HL-60 (cell line): ENCODE results near the gene PIGT.
A peak's percentile ranks its signal among the peaks of the same experiment; 100 is the strongest.

Source experiments
- DNase-seq, 2 experiments: peaks; one replicate each; pipeline ENCODE4 v3.0.0-alpha.2; 2010 to 2020; ENCODE audit warnings: low read depth in 1 of 2, low spot score in 1 of 2
- H3K27ac ChIP-seq: fragments of 250-450 bp; sonication (Bioruptor Pico); replicated peaks from 2 replicates; pipeline ENCODE4 v1.5.1; 2020; ENCODE audit warnings: mild to moderate bottlenecking, moderate library complexity
- H3K27me3 ChIP-seq: fragments of 250-450 bp; sonication (Bioruptor Pico); 2 replicates; pipeline ENCODE4 v1.5.1; 2021; ENCODE audit warnings: mild to moderate bottlenecking, moderate library complexity; ENCODE audit not compliant: insufficient read depth, poor library complexity, severe bottlenecking
- H3K4me3 ChIP-seq: replicated peaks from 2 replicates; pipeline ENCODE4 v1.5.1; 2011; ENCODE audit warnings: mild to moderate bottlenecking, control low read depth, low read length; ENCODE audit not compliant: insufficient read depth
- GABPA ChIP-seq: IDR thresholded peaks from 2 replicates; pipeline ENCODE4 v1.6.1; 2012; ENCODE audit warnings: low read depth
- POLR2AphosphoS5 ChIP-seq: IDR thresholded peaks from 2 replicates; pipeline ENCODE4 v1.6.1; 2012; ENCODE audit warnings: low read depth
- SPI1 ChIP-seq: IDR thresholded peaks from 2 replicates; pipeline ENCODE4 v1.6.1; 2012; ENCODE audit warnings: low read depth, mild to moderate bottlenecking, borderline replicate concordance
- TF ChIP-seq, protein P1 (sequence below): IDR thresholded peaks from one replicate; pipeline ENCODE4 v1.5.1; 2011; ENCODE audit warnings: low read length, control low read depth, inconsistent platforms; ENCODE audit not compliant: insufficient read depth
- TF ChIP-seq, protein P2 (sequence below): IDR thresholded peaks from 2 replicates; pipeline ENCODE4 v1.6.1; 2012; ENCODE audit warnings: low read depth; ENCODE audit not compliant: insufficient replicate concordance

The PIGT gene

DNA sequence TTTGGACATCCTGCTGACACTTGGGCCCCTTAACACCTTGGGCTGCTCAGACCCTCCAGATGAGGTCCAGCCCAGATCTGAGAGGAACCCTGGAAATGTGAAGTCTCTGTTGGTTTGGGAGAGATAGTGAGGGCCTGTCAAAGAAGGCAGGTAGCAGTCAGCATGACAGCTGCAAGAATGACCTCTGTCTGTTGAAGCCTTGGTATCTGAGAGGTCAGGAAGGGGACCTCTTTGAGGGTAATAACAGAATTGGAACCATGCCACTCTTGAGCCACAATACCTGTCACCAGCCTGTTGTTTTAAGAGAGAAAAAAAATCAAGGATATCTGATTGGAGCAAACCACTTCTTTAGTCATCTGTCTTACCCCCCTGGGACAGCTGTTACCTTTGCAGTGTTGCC lies 48.8 kb upstream of the PIGT start:
- Histone ChIP-seq H3K27ac (no peak overlapping the region), H3K27me3 (no peaks in the 10 kb centered on the region), H3K4me3 (no peak overlapping the region)
- TF ChIP-seq POLR2AphosphoS5, result no peak
- TF ChIP-seq, protein P1, sequence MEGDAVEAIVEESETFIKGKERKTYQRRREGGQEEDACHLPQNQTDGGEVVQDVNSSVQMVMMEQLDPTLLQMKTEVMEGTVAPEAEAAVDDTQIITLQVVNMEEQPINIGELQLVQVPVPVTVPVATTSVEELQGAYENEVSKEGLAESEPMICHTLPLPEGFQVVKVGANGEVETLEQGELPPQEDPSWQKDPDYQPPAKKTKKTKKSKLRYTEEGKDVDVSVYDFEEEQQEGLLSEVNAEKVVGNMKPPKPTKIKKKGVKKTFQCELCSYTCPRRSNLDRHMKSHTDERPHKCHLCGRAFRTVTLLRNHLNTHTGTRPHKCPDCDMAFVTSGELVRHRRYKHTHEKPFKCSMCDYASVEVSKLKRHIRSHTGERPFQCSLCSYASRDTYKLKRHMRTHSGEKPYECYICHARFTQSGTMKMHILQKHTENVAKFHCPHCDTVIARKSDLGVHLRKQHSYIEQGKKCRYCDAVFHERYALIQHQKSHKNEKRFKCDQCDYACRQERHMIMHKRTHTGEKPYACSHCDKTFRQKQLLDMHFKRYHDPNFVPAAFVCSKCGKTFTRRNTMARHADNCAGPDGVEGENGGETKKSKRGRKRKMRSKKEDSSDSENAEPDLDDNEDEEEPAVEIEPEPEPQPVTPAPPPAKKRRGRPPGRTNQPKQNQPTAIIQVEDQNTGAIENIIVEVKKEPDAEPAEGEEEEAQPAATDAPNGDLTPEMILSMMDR, result no peak
- TF ChIP-seq, protein P2, sequence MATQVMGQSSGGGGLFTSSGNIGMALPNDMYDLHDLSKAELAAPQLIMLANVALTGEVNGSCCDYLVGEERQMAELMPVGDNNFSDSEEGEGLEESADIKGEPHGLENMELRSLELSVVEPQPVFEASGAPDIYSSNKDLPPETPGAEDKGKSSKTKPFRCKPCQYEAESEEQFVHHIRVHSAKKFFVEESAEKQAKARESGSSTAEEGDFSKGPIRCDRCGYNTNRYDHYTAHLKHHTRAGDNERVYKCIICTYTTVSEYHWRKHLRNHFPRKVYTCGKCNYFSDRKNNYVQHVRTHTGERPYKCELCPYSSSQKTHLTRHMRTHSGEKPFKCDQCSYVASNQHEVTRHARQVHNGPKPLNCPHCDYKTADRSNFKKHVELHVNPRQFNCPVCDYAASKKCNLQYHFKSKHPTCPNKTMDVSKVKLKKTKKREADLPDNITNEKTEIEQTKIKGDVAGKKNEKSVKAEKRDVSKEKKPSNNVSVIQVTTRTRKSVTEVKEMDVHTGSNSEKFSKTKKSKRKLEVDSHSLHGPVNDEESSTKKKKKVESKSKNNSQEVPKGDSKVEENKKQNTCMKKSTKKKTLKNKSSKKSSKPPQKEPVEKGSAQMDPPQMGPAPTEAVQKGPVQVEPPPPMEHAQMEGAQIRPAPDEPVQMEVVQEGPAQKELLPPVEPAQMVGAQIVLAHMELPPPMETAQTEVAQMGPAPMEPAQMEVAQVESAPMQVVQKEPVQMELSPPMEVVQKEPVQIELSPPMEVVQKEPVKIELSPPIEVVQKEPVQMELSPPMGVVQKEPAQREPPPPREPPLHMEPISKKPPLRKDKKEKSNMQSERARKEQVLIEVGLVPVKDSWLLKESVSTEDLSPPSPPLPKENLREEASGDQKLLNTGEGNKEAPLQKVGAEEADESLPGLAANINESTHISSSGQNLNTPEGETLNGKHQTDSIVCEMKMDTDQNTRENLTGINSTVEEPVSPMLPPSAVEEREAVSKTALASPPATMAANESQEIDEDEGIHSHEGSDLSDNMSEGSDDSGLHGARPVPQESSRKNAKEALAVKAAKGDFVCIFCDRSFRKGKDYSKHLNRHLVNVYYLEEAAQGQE, result no peak
- no peak for TF ChIP-seq SPI1
- TF ChIP-seq GABPA, result no peak
- no peak for DNase-seq

DNA sequence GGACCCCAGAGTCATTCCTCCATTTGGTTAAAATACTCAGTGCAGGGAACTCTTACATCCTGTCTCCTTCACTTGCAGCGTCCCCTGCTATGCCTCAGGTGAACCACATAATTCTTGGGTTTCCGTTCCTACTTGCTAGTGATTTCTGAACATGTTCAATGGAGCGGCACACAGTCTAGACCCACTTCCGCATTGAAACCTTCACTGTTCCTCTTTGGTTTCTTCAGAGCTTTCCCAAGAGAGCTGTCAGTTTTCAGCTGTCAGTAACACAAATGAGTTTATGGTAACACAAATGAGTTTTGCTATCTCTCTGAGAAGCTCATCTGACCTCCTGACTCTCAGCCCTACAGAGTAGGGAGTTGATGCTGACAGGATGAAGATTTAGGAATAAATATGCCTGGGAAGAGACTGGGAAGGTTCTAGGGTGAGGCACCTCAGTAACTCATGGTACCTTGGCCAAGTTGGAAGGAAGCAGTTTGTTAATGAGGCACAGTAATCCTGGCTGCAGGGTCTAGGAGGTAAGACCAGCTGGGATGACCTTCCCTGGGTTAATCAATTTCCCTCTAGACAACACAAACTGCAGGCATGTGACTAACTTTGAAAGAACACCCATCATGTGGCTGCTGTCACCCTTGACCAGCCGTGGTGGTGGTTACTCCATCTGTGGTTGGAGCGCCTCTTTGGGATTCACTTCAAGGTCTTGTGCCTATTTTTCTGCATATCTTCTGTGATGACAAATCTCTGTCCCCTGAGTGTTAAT lies 47.5 kb upstream of the PIGT start:
- DNase-seq, result peak; percentile 66 to 81
- Histone ChIP-seq H3K4me3 (no peak overlapping the region), H3K27me3 (no peaks in the 10 kb centered on the region), H3K27ac (peak overlapping the region; percentile 29)
- TF ChIP-seq SPI1 (peak; percentile 97), POLR2AphosphoS5 (no peak)

DNA sequence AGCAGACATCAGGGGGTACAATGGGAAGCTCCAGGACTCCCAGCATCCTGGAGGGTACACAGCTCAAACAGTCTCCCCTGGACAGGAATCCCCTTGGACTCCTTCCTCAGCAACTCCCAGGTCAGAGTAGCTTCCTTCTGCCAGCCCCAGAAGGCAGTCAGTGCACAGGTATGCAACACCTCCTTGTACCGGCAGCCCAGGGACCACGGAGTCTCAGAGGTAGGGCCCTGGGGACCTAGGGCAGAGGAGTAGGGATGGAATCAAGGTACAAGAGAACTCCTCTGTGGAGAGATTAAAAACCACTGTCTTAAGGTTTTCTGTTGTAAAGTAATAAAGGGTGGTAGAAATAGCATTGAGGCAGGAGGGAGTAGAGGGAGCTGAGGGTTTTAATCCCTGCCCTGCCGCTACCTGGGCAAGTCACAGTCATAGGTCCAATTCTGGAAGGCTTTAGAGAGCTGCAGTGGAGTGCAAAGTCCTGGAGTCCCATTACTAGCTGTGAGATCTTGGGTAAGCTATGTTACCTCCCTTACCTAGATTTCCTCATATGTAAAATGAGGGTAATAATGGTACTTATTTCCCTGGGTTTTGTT lies 45.3 kb upstream of the PIGT start:
- TF ChIP-seq, protein P1, result no peak
- no peak for TF ChIP-seq GABPA
- TF ChIP-seq SPI1, result no peak
- TF ChIP-seq, protein P2, result no peak
- Histone ChIP-seq H3K27ac (no peak overlapping the region), H3K4me3 (no peak overlapping the region), H3K27me3 (no peaks in the 10 kb centered on the region)
- no peak for DNase-seq

DNA sequence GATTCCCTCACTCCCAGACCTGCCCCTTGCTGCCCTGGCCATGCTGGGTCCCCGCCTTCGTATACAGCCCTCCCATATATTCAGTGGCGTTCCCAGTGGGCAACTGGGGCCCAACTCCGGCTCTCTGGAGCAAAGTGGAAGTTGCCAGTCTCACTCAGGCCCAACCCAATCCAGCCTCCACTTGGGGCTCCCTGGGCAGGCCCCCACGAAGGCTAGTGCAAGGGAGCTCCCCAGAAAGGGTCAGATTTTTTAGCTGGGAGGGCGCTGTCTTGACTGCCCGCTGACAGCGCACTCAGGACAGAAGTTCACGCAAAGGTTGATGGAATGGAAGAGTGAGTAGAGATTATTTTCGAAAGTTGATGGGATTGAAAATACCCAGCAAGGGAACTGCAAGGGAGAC lies 43.7 kb upstream of the PIGT start:
- no peak for DNase-seq
- Histone ChIP-seq H3K4me3 (no peak overlapping the region), H3K27ac (no peak overlapping the region), H3K27me3 (no peaks in the 10 kb centered on the region)
- TF ChIP-seq GABPA (no peak), POLR2AphosphoS5 (no peak), SPI1 (no peak)
- TF ChIP-seq, protein P2, result no peak
- TF ChIP-seq, protein P1, result no peak
